Thyroid gland (tissue), 4 donors: ENCODE results near the gene KLHDC10.
A peak's percentile ranks its signal among the peaks of the same experiment; 100 is the strongest.

Experiments used
- POLR2A ChIP-seq, 2 donors: fragments of 450-650 bp; IDR thresholded peaks; one replicate each; pipeline ENCODE4 v1.6.1; 2017; ENCODE audit warnings: antibody characterized with exemption in 2 of 2, mild to moderate bottlenecking in 2 of 2, moderate library complexity in 1 of 2
- TF ChIP-seq, protein P1 (sequence below), 6 experiments: fragments of 200-600 bp in 3 of 6; fragments of 450-650 bp in 3 of 6; sonication (generic) in 3 of 6; IDR thresholded peaks; one replicate each; pipeline ENCODE4 v1.5.1; 2016 to 2019; ENCODE audit warnings: antibody characterized with exemption in 6 of 6, mild to moderate bottlenecking in 2 of 6, inconsistent platforms in 1 of 6, moderate library complexity in 1 of 6

DNA sequence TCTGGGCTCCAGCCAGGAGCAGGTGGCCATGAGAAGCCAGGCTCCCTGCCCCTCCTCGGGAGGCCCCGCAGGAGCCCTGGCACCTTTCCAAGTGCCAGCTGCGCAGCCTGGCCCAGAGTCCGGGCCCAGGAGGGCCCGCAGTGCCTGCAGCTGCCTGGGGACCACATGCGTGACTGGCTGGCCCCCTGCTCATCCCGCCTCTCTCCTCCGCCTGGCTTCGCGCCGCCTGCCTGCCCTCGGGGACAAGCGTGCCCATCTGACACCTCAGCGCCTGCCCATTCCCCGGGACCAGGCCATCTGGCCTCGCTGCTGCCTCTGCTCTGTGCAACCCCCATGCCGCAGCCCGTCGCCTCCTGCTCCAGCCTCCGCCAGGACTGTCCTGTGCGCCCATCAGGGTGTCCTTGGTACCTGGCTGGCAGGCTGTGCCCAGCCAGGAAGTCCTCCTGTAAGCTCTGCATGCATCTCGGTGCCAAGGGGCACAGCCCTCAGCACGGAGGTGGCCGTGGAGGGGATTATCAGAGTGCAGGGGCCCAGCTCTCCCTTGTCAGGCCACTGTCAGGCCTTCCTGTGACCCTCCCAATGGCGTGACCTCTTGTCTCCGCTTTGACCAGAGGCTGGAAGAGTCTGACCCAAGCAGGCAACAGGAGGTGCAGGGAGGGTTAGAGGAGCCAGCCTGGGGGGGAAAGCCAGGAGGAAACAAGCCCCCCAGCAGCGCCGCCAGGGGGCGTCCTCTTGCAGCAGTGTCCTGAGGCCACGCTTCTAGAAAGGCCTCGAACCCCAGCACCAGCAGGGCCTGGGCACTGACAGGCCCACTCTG, 84.4 kb downstream of the KLHDC10 start:
- TF ChIP-seq, protein P1, sequence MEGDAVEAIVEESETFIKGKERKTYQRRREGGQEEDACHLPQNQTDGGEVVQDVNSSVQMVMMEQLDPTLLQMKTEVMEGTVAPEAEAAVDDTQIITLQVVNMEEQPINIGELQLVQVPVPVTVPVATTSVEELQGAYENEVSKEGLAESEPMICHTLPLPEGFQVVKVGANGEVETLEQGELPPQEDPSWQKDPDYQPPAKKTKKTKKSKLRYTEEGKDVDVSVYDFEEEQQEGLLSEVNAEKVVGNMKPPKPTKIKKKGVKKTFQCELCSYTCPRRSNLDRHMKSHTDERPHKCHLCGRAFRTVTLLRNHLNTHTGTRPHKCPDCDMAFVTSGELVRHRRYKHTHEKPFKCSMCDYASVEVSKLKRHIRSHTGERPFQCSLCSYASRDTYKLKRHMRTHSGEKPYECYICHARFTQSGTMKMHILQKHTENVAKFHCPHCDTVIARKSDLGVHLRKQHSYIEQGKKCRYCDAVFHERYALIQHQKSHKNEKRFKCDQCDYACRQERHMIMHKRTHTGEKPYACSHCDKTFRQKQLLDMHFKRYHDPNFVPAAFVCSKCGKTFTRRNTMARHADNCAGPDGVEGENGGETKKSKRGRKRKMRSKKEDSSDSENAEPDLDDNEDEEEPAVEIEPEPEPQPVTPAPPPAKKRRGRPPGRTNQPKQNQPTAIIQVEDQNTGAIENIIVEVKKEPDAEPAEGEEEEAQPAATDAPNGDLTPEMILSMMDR (IDR thresholded peaks at IDR 0.05) = peak in 1 of 6 experiments; percentile 2
- no peak for TF ChIP-seq POLR2A (IDR thresholded peaks at IDR 0.05)
